ENCODE data around the gene PTGFRN. TPM values are rescaled to one million over a fixed set of nuclear protein-coding genes. Genes with fewer than 3 reads are reported as not detected.

Gene PTGFRN
- total RNA-seq, 3 donors from 2014 or later (not counting 1 experiment from before 2014, with no cell fraction given): 0.71 to 1.4 (median 0.79) TPM

DNA sequence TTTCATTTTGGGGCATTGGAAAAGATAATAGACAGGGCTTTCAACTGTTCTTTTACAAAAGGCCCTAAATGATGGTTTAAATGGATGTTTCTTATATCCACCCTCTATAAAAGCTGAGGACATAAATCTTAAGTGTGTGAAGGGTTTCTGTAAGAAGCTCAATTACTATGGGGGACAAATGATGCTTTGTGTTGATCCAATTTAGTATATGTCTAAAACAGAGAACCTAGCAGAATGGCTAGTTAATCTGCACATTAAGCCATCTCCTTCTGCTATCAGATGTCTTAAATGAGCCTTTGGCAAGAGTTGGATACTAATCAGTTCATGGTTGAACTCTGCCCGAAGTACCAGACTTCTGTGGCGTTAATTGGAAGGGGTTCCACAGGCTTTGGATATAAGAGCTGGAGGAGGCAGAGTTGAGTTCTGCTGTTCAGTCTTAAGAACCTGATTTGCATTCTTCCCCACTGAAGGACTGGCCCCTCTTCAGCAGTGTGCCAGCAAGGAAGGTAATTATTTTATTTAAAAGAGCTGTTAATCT is 43.1 kb downstream of the PTGFRN start:
- ATAC-seq: no peak
- H3K36me3 ChIP-seq (ENCODE audit: control insufficient read depth, insufficient read depth, low read length): no peaks in the 10 kb centered on the region
- TF ChIP-seq, protein P1, sequence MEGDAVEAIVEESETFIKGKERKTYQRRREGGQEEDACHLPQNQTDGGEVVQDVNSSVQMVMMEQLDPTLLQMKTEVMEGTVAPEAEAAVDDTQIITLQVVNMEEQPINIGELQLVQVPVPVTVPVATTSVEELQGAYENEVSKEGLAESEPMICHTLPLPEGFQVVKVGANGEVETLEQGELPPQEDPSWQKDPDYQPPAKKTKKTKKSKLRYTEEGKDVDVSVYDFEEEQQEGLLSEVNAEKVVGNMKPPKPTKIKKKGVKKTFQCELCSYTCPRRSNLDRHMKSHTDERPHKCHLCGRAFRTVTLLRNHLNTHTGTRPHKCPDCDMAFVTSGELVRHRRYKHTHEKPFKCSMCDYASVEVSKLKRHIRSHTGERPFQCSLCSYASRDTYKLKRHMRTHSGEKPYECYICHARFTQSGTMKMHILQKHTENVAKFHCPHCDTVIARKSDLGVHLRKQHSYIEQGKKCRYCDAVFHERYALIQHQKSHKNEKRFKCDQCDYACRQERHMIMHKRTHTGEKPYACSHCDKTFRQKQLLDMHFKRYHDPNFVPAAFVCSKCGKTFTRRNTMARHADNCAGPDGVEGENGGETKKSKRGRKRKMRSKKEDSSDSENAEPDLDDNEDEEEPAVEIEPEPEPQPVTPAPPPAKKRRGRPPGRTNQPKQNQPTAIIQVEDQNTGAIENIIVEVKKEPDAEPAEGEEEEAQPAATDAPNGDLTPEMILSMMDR (IDR thresholded peaks at IDR 0.05): no peak
- no peaks in the 10 kb centered on the region for H3K4me1 ChIP-seq (ENCODE audit: control insufficient read depth, insufficient read depth, low read length)
- no peak overlapping the region for H3K4me3 ChIP-seq (ENCODE audit: low read length)
- Mint-ChIP-seq H3K4me1 (no peaks in the 10 kb centered on the region), H3K27me3 (ENCODE audit: low read depth in 2 of 2) (no peaks in the 10 kb centered on the region), H3K36me3 (no peaks in the 10 kb centered on the region), H3K27ac (no peak overlapping the region), H3K9me3 (no peaks in the 10 kb centered on the region), H3K4me3 (no peak overlapping the region)
- intact Hi-C loops (cut with micrococcal nuclease): no loop called here
- no peaks in the 10 kb centered on the region for H3K9me3 ChIP-seq (ENCODE audit: control insufficient read depth, insufficient read depth, low read length)
- H3K27me3 ChIP-seq (ENCODE audit: control insufficient read depth, insufficient read depth, low read length): no peaks in the 10 kb centered on the region
- H3K27ac ChIP-seq (ENCODE audit: low read length): no peak overlapping the region
- WGBS (ENCODE audit: insufficient coverage): 94% methylated on average over 2 of the region's 2 CpGs
- no peak for DNase-seq

DNA sequence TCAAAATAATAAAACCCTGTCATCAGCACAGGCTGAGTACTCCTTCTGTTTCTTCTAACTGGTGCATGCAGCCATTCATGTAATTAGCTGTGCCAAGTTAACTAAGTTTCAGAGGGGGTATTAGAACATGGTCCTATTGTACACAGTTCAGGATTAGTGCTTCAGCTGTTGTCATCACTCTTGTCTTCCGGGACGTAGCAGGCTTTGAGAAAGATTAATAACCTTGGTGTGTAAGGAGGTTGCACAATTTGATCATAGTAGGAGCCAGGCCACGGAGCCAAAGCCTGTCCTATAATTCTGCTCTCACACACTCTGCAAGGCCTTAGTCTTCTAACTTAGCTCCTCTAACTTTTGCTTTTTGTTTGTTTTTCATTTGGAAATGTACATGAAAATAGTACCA is 44.7 kb downstream of the PTGFRN start:
- Mint-ChIP-seq H3K9me3 (no peaks in the 10 kb centered on the region), H3K4me1 (no peaks in the 10 kb centered on the region), H3K36me3 (no peaks in the 10 kb centered on the region), H3K27ac (no peak overlapping the region), H3K4me3 (no peak overlapping the region), H3K27me3 (ENCODE audit: low read depth in 2 of 2) (no peaks in the 10 kb centered on the region)
- DNase-seq: no peak
- H3K27me3 ChIP-seq (ENCODE audit: control insufficient read depth, insufficient read depth, low read length): no peaks in the 10 kb centered on the region
- intact Hi-C loops (cut with micrococcal nuclease): no loop called here
- no peak for ATAC-seq
- 93% methylated on average over 2 of the region's 3 CpGs for WGBS (ENCODE audit: insufficient coverage)
- no peaks in the 10 kb centered on the region for H3K36me3 ChIP-seq (ENCODE audit: control insufficient read depth, insufficient read depth, low read length)
- H3K4me1 ChIP-seq (ENCODE audit: control insufficient read depth, insufficient read depth, low read length): no peaks in the 10 kb centered on the region
- H3K27ac ChIP-seq (ENCODE audit: low read length): no peak overlapping the region
- H3K9me3 ChIP-seq (ENCODE audit: control insufficient read depth, insufficient read depth, low read length): no peaks in the 10 kb centered on the region
- H3K4me3 ChIP-seq (ENCODE audit: low read length): no peak overlapping the region
- TF ChIP-seq, protein P1 (IDR thresholded peaks at IDR 0.05): no peak

DNA sequence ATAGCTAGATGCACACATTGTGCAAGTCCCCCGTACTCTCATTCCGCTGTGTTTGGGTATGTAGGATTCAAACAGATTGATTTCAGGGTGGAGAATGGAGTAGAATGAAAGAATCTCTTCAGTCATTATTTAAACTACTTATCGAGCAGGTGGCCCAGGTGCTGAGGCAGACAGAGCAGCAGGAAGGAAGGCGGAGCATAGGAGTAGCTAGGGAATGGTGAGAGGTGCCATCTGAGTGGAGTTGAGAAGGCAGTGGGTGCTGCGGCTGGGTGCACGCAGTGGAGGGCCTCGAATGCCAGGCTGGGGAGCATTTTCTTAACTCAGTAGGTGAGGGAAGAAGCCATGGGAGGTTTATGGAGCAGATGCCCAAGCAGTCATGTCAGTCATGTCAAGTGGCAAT is 46.7 kb downstream of the PTGFRN start:
- 94% methylated on average over 7 of the region's 7 CpGs for WGBS (ENCODE audit: insufficient coverage)
- Mint-ChIP-seq H3K27ac (no peak overlapping the region), H3K4me3 (no peak overlapping the region), H3K4me1 (no peaks in the 10 kb centered on the region), H3K27me3 (ENCODE audit: low read depth in 2 of 2) (peaks cover 0 to 9% of the 10 kb centered on the region in 2 donors), H3K36me3 (no peaks in the 10 kb centered on the region), H3K9me3 (no peaks in the 10 kb centered on the region)
- TF ChIP-seq, protein P1 (IDR thresholded peaks at IDR 0.05): no peak
- ATAC-seq (no peak), DNase-seq (no peak)
- Histone ChIP-seq H3K9me3 (ENCODE audit: control insufficient read depth, insufficient read depth, low read length) (no peaks in the 10 kb centered on the region), H3K27me3 (ENCODE audit: control insufficient read depth, insufficient read depth, low read length) (no peaks in the 10 kb centered on the region), H3K4me1 (ENCODE audit: control insufficient read depth, insufficient read depth, low read length) (no peaks in the 10 kb centered on the region), H3K27ac (ENCODE audit: low read length) (no peak overlapping the region), H3K4me3 (ENCODE audit: low read length) (no peak overlapping the region), H3K36me3 (ENCODE audit: control insufficient read depth, insufficient read depth, low read length) (no peaks in the 10 kb centered on the region)
- intact Hi-C loops (cut with micrococcal nuclease): no loop called here

DNA sequence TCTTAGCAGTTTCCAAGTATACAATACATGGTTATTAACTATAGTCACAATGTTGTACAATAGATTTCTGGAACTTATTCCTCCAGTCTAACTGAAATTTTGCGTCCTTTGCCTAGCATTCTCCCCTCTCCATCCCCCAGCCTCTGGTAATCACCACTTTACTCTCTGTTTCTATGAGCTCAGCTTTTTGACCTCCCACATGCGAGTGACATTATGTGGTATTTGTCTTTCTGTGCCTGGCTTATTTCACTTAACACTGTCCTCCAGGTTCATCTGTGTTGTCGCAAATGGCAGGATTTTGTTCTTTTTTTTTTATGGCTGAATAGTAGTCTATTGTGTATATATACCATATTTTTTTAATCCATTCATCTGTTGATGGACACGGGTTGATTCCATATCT is 47.9 kb downstream of the PTGFRN start:
- Histone ChIP-seq H3K9me3 (ENCODE audit: control insufficient read depth, insufficient read depth, low read length) (no peaks in the 10 kb centered on the region), H3K4me1 (ENCODE audit: control insufficient read depth, insufficient read depth, low read length) (peaks cover 1% of the 10 kb centered on the region), H3K27me3 (ENCODE audit: control insufficient read depth, insufficient read depth, low read length) (no peaks in the 10 kb centered on the region), H3K4me3 (ENCODE audit: low read length) (no peak overlapping the region), H3K36me3 (ENCODE audit: control insufficient read depth, insufficient read depth, low read length) (no peaks in the 10 kb centered on the region), H3K27ac (ENCODE audit: low read length) (no peak overlapping the region)
- ATAC-seq: no peak
- H3K4me3 Mint-ChIP-seq: no peak overlapping the region
- intact Hi-C loops (cut with micrococcal nuclease): no loop called here
- no peaks in the 10 kb centered on the region for H3K36me3 Mint-ChIP-seq
- H3K9me3 Mint-ChIP-seq: no peaks in the 10 kb centered on the region
- H3K27ac Mint-ChIP-seq: no peak overlapping the region
- TF ChIP-seq, protein P1 (IDR thresholded peaks at IDR 0.05): no peak
- WGBS (ENCODE audit: insufficient coverage): 87% methylated on average over 2 of the region's 4 CpGs
- H3K4me1 Mint-ChIP-seq: no peaks in the 10 kb centered on the region
- no peak for DNase-seq
- H3K27me3 Mint-ChIP-seq (ENCODE audit: low read depth in 2 of 2): peaks cover 0 to 9% of the 10 kb centered on the region in 2 donors
